HG02973 (cell line): Measurements from ENCODE around the gene ATXN1.
"Not testable (repeated sequence)": the region's sequence is repeated elsewhere in the genome, so short reads cannot be mapped to it uniquely, and the experiment has no call there.

ENCODE experiments used
- ATAC-seq: cut with Tn5 transposase; IDR thresholded peaks from one replicate; pipeline ENCODE4 v1.9.1; 2021; ENCODE audit warnings: moderate library complexity; ENCODE audit not compliant: unreplicated experiment

ATXN1 gene

GRCh38 chr6:16406538-16406937 lies 354.7 kb downstream of the ATXN1 start:
- not testable (repeated sequence) for ATAC-seq

- no peak for ATAC-seq
Observed at GRCh38 chr6:16405375-16405774, 355.9 kb downstream of the ATXN1 start.

- no peak for ATAC-seq
Observed at GRCh38 chr6:16404456-16404855, 356.8 kb downstream of the ATXN1 start.

- ATAC-seq = no peak
Observed at GRCh38 chr6:16403831-16404230, 357.4 kb downstream of the ATXN1 start.

GRCh38 chr6:16402581-16402900 lies 358.7 kb downstream of the ATXN1 start:
- ATAC-seq = no peak

- no peak for ATAC-seq
Observed at GRCh38 chr6:16400248-16400760, 361.0 kb downstream of the ATXN1 start.

GRCh38 chr6:16399695-16400094 lies 361.6 kb downstream of the ATXN1 start:
- ATAC-seq = no peak

- no peak for ATAC-seq
Observed at GRCh38 chr6:16399158-16399557, 362.1 kb downstream of the ATXN1 start.

GRCh38 chr6:16398587-16398986 lies 362.7 kb downstream of the ATXN1 start:
- ATAC-seq = no peak

GRCh38 chr6:16397623-16398022 lies 363.6 kb downstream of the ATXN1 start:
- no peak for ATAC-seq

- ATAC-seq = no peak
Observed at GRCh38 chr6:16396497-16397319, 364.6 kb downstream of the ATXN1 start.

- ATAC-seq = no peak
Observed at GRCh38 chr6:16394632-16395031, 366.6 kb downstream of the ATXN1 start.

GRCh38 chr6:16393326-16393725 lies 367.9 kb downstream of the ATXN1 start:
- ATAC-seq = no peak

- ATAC-seq = no peak
Observed at GRCh38 chr6:16392010-16392409, 369.2 kb downstream of the ATXN1 start.

GRCh38 chr6:16391451-16391912 lies 369.8 kb downstream of the ATXN1 start:
- ATAC-seq = no peak

- not testable (repeated sequence) for ATAC-seq
Observed at GRCh38 chr6:16390909-16391450, 370.3 kb downstream of the ATXN1 start.

- ATAC-seq = no peak
Observed at GRCh38 chr6:16389642-16390041, 371.6 kb downstream of the ATXN1 start.

- no peak for ATAC-seq
Observed at GRCh38 chr6:16388488-16388887, 372.8 kb downstream of the ATXN1 start.

- ATAC-seq = no peak
Observed at GRCh38 chr6:16386057-16386456, 375.2 kb downstream of the ATXN1 start.

- no peak for ATAC-seq
Observed at GRCh38 chr6:16383607-16384206, 377.6 kb downstream of the ATXN1 start.

GRCh38 chr6:16381968-16382367 lies 379.3 kb downstream of the ATXN1 start:
- ATAC-seq = not testable (repeated sequence)

- ATAC-seq = no peak
Observed at GRCh38 chr6:16380220-16380809, 380.9 kb downstream of the ATXN1 start.
